Smooth muscle cell (in vitro differentiated cells): ENCODE measurements around the gene RBP2. TPM values are rescaled to one million over a fixed set of nuclear protein-coding genes. Genes with fewer than 3 reads are reported as not detected.

ENCODE experiments used
- DNase-seq: peaks from one replicate; lab custom pipeline; 2025; ENCODE audit not compliant: unreplicated experiment; lab: John Stamatoyannopoulos, UW
- H2AFZ ChIP-seq: fragments of 200-600 bp; sonication (generic); 2 replicates; pipeline ENCODE4 v1.6.0; 2016; ENCODE audit warnings: antibody characterized with exemption, low read depth, mild to moderate bottlenecking
- H3F3A ChIP-seq: fragments of 200-600 bp; sonication (generic); 2 replicates; pipeline ENCODE4 v1.6.0; 2017; ENCODE audit warnings: antibody characterized with exemption, low read depth
- H3K27ac ChIP-seq: fragments of 200-600 bp; sonication (generic); 2 replicates; pipeline ENCODE4 v1.5.1; 2016; ENCODE audit warnings: low read depth, mild to moderate bottlenecking
- H3K27me3 ChIP-seq: fragments of 200-600 bp; sonication (generic); 2 replicates; pipeline ENCODE4 v1.6.1; 2016; ENCODE audit warnings: low read depth, mild to moderate bottlenecking
- H3K36me3 ChIP-seq: fragments of 200-600 bp; sonication (generic); 2 replicates; pipeline ENCODE4 v1.5.1; 2016; ENCODE audit warnings: low read depth
- H3K4me1 ChIP-seq: fragments of 200-600 bp; sonication (generic); 2 replicates; pipeline ENCODE4 v1.5.1; 2016; ENCODE audit warnings: low read depth
- H3K4me2 ChIP-seq: fragments of 200-600 bp; sonication (generic); 2 replicates; pipeline ENCODE4 v1.6.0; 2016; ENCODE audit warnings: mild to moderate bottlenecking
- H3K4me3 ChIP-seq: fragments of 200-600 bp; sonication (generic); 2 replicates; pipeline ENCODE4 v1.5.1; 2016; ENCODE audit warnings: mild to moderate bottlenecking
- H3K79me2 ChIP-seq: fragments of 200-600 bp; sonication (generic); 2 replicates; pipeline ENCODE4 v1.6.0; 2016; ENCODE audit warnings: low read depth, mild to moderate bottlenecking
- H3K9ac ChIP-seq: fragments of 200-600 bp; sonication (generic); 2 replicates; pipeline ENCODE4 v1.6.0; 2016; ENCODE audit warnings: low read depth
- H3K9me3 ChIP-seq: fragments of 200-600 bp; sonication (generic); replicated peaks from 2 replicates; pipeline ENCODE4 v1.5.1; 2016; ENCODE audit warnings: low read depth
- H4K20me1 ChIP-seq: fragments of 200-600 bp; sonication (generic); 2 replicates; pipeline ENCODE4 v1.6.0; 2016; ENCODE audit warnings: low read depth
- WGBS: methylation state at CpG from one replicate; pipeline ENCODE4 v1.1.7; 2016; ENCODE audit warnings: low lambda C conversion rate; 5-methylcytosine and 5-hydroxymethylcytosine counted together
- polyA plus RNA-seq: library from polyadenylated mRNA; unstranded; fragments of >200 nt; fragmentation: Nextera tagmentation; extraction: Ambion mirVana; gene quantifications from 2 replicates; pipeline ENCODE4 v1.2.1, GENCODE V29; 2016
- total RNA-seq: library from RNA; depleted of rRNA; stranded (reverse); fragments of >200 nt; gene quantifications from 2 replicates; pipeline ENCODE4 v1.2.3, GENCODE V29; 2014
- TF ChIP-seq, protein P1 (sequence below): fragments of 200-600 bp; sonication (generic); IDR thresholded peaks from 2 replicates; pipeline ENCODE4 v1.5.1; 2017; ENCODE audit warnings: borderline replicate concordance, mild to moderate bottlenecking, antibody characterized with exemption; ENCODE audit not compliant: insufficient read depth, poor library complexity, severe bottlenecking

RBP2 gene
- total and polyA plus RNA-seq, 2 experiments from 2014 or later, result not detected

DNA sequence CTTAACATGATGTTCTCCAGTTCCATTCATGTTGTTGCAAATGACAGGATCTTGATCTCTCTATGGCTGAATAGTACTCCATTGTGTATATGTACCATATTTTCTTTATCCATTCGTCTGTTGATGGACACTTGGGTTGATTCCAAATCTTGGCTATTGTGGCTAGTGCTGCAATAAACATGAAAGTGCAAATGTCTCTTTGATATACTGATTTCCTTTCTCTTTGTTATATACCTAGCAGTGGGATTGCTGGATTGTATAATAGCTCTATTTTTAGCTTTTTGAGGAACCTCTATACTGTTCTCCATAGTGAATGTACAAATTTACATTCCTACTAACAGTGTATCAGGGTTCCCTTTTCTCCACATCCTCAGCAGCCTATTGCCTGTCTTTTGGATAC lies 5.9 kb upstream of the RBP2 start:
- 86% methylated on average over 1 of the region's 1 CpG for WGBS
- Histone ChIP-seq H4K20me1 (no peaks in the 10 kb centered on the region), H3K4me2 (no peak overlapping the region)

DNA sequence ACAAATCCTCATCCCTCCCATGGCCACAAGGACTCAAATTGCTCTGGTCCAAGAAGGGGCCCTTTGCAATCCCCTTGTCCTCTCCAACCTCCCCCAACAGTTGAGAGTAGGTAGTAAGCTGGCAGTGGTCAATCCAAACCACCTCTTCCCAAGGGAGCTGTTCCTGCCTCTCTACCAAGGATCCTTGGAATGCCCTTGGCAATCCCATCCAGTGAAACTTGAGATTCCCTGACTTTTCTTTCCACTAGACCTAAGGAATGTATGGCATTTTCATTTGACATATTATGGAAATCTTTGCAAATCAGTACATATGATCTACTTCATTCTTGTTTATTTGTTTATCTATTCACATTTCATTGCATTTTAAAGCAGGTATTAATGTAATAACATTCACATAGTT lies 4.8 kb upstream of the RBP2 start:
- no peaks in the 10 kb centered on the region for H4K20me1 ChIP-seq
- H3K4me2 ChIP-seq, result no peak overlapping the region
- TF ChIP-seq, protein P1, sequence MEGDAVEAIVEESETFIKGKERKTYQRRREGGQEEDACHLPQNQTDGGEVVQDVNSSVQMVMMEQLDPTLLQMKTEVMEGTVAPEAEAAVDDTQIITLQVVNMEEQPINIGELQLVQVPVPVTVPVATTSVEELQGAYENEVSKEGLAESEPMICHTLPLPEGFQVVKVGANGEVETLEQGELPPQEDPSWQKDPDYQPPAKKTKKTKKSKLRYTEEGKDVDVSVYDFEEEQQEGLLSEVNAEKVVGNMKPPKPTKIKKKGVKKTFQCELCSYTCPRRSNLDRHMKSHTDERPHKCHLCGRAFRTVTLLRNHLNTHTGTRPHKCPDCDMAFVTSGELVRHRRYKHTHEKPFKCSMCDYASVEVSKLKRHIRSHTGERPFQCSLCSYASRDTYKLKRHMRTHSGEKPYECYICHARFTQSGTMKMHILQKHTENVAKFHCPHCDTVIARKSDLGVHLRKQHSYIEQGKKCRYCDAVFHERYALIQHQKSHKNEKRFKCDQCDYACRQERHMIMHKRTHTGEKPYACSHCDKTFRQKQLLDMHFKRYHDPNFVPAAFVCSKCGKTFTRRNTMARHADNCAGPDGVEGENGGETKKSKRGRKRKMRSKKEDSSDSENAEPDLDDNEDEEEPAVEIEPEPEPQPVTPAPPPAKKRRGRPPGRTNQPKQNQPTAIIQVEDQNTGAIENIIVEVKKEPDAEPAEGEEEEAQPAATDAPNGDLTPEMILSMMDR, result no peak
- H3K4me1 ChIP-seq, result no peaks in the 10 kb centered on the region
- H3K79me2 ChIP-seq, result no peaks in the 10 kb centered on the region
- H3K9ac ChIP-seq, result no peak overlapping the region
- no peaks in the 10 kb centered on the region for H3K9me3 ChIP-seq
- no peaks in the 10 kb centered on the region for H3F3A ChIP-seq
- no peaks in the 10 kb centered on the region for H3K27me3 ChIP-seq
- no peak overlapping the region for H3K4me3 ChIP-seq
- no peak for DNase-seq
- no peak overlapping the region for H3K27ac ChIP-seq
- H3K36me3 ChIP-seq, result no peaks in the 10 kb centered on the region
- no peak overlapping the region for H2AFZ ChIP-seq

More for the DNA sequence above, 5.9 kb upstream of the RBP2 start:
- H2AFZ ChIP-seq, result no peak overlapping the region
- no peaks in the 10 kb centered on the region for H3K79me2 ChIP-seq
- H3K9me3 ChIP-seq, result no peaks in the 10 kb centered on the region
- H3K27me3 ChIP-seq, result no peaks in the 10 kb centered on the region
- H3K4me1 ChIP-seq, result no peaks in the 10 kb centered on the region
- H3K9ac ChIP-seq, result no peak overlapping the region
- H3K4me3 ChIP-seq, result no peak overlapping the region
- H3K27ac ChIP-seq, result no peak overlapping the region
- TF ChIP-seq, protein P1, result no peak
- DNase-seq, result no peak
- H3F3A ChIP-seq, result no peaks in the 10 kb centered on the region
- H3K36me3 ChIP-seq, result no peaks in the 10 kb centered on the region

DNA sequence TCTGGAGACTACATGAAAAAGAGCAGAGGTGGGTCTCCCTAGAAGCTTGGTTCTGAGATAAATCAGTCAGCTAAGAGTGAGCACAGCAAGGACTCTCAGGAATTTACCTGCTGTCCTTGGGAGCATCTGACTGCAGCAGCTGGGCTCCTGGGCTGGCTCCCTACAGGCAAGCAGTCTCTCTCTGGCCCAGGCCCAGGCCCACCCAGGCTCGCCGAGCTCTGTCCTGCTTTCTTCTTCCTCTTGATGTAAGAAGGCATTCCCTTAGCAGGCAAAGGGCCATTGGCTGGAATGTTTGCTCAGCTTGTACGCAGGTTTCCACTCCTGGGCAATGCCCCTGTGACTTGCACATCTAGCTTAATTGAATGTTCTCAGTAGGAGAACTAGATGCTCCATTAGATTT lies 4.3 kb upstream of the RBP2 start:
- Histone ChIP-seq H3K36me3 (no peaks in the 10 kb centered on the region), H3K9ac (no peak overlapping the region), H3K27me3 (no peaks in the 10 kb centered on the region), H3K4me1 (no peaks in the 10 kb centered on the region), H2AFZ (no peak overlapping the region), H3K4me2 (no peak overlapping the region), H4K20me1 (no peaks in the 10 kb centered on the region), H3K79me2 (no peaks in the 10 kb centered on the region), H3F3A (no peaks in the 10 kb centered on the region), H3K4me3 (no peak overlapping the region), H3K9me3 (no peaks in the 10 kb centered on the region), H3K27ac (no peak overlapping the region)
- TF ChIP-seq, protein P1, result no peak
- WGBS, result 96% methylated on average over 3 of the region's 3 CpGs
- no peak for DNase-seq
